ENCODE measurements around the gene GSTA1.
"Not testable (repeated sequence)": the region's sequence is repeated elsewhere in the genome, so short reads cannot be mapped to it uniquely, and the experiment has no call there.

Gene GSTA1

GRCh38 chr6:52808660-52809059 is 5.0 kb upstream of the GSTA1 start:
- DNase-seq (ENCODE audit: low spot score): no peak

- no peak for DNase-seq (ENCODE audit: low spot score)
Measured at GRCh38 chr6:52802806-52803205, 810 bp downstream of the GSTA1 start.

- DNase-seq (ENCODE audit: low spot score): no peak
Measured at GRCh38 chr6:52801188-52801841, 2.3 kb downstream of the GSTA1 start.

- DNase-seq (ENCODE audit: low spot score): not testable (repeated sequence)
Measured at GRCh38 chr6:52799272-52799671, 4.3 kb downstream of the GSTA1 start.

- DNase-seq (ENCODE audit: low spot score): not testable (repeated sequence)
Measured at GRCh38 chr6:52794366-52794765, 9.2 kb downstream of the GSTA1 start.

- no peak for DNase-seq (ENCODE audit: low spot score)
Measured at GRCh38 chr6:52790861-52791260, 12.8 kb downstream of the GSTA1 start.

GRCh38 chr6:52789658-52790057 is 14.0 kb downstream of the GSTA1 start:
- DNase-seq (ENCODE audit: low spot score): not testable (repeated sequence)

- no peak for DNase-seq (ENCODE audit: low spot score)
Measured at GRCh38 chr6:52788478-52788877, 15.1 kb downstream of the GSTA1 start.

GRCh38 chr6:52787917-52788316 is 15.7 kb downstream of the GSTA1 start:
- DNase-seq (ENCODE audit: low spot score): no peak

GRCh38 chr6:52786249-52786956 is 17.2 kb downstream of the GSTA1 start:
- no peak for DNase-seq (ENCODE audit: low spot score)

- DNase-seq (ENCODE audit: low spot score): not testable (repeated sequence)
Measured at GRCh38 chr6:52782696-52783274, 20.8 kb downstream of the GSTA1 start.

- not testable (repeated sequence) for DNase-seq (ENCODE audit: low spot score)
Measured at GRCh38 chr6:52782209-52782608, 21.4 kb downstream of the GSTA1 start.

- DNase-seq (ENCODE audit: low spot score): no peak
Measured at GRCh38 chr6:52779237-52779636, 24.4 kb downstream of the GSTA1 start.

GRCh38 chr6:52776711-52777351 is 26.8 kb downstream of the GSTA1 start:
- not testable (repeated sequence) for DNase-seq (ENCODE audit: low spot score)

GRCh38 chr6:52769399-52769798 is 34.2 kb downstream of the GSTA1 start:
- not testable (repeated sequence) for DNase-seq (ENCODE audit: low spot score)

GRCh38 chr6:52767658-52768057 is 36.0 kb downstream of the GSTA1 start:
- not testable (repeated sequence) for DNase-seq (ENCODE audit: low spot score)

- not testable (repeated sequence) for DNase-seq (ENCODE audit: low spot score)
Measured at GRCh38 chr6:52763322-52763916, 40.2 kb downstream of the GSTA1 start, which contains the start of gene GSTA2. Gene GSTA2 (minus strand): TSS chr6:52763475. CDS start chr6:52757947, 5,528 bp downstream.

- DNase-seq (ENCODE audit: low spot score): not testable (repeated sequence)
Measured at GRCh38 chr6:52761673-52762491, 41.7 kb downstream of the GSTA1 start.

GRCh38 chr6:52760105-52760765 is 43.4 kb downstream of the GSTA1 start:
- no peak for DNase-seq (ENCODE audit: low spot score)

GRCh38 chr6:52759085-52759484 is 44.5 kb downstream of the GSTA1 start:
- DNase-seq (ENCODE audit: low spot score): no peak

All from HuH-7.5 (cell line).